Keratinocyte (primary cell): ENCODE data around the gene FRMPD2. TPM values are rescaled to one million over a fixed set of nuclear protein-coding genes. Genes with fewer than 3 reads are reported as not detected.

ENCODE experiments used
- DNase-seq: peaks from one replicate; pipeline ENCODE4 v3.0.0-alpha.2; 2011; ENCODE audit warnings: low read depth, missing footprints, low spot score
- FAIRE-seq: peaks from 2 replicates; lab custom pipeline; 2011; peaks lifted over from hg19 to GRCh38; lab: Jason Lieb, UNC
- H2AFZ ChIP-seq: 2 replicates; pipeline ENCODE4 v1.6.0; 2012; ENCODE audit warnings: low read length, control low read depth, inconsistent platforms; ENCODE audit not compliant: control insufficient read depth
- H3K27ac ChIP-seq: 2 replicates; pipeline ENCODE4 v1.5.1; 2011; ENCODE audit warnings: low read length; ENCODE audit not compliant: control insufficient read depth, insufficient read depth
- H3K27me3 ChIP-seq: 3 replicates; pipeline ENCODE4 v1.6.0; 2011; ENCODE audit warnings: low read length; ENCODE audit not compliant: control insufficient read depth, insufficient read depth; ENCODE audit errors: extremely low read depth
- H3K36me3 ChIP-seq, 2 experiments: 2 replicates in 1 of 2; 3 replicates in 1 of 2; pipeline ENCODE4 v1.5.1; 2011; ENCODE audit warnings: low read length in 2 of 2, mild to moderate bottlenecking in 1 of 2; ENCODE audit not compliant: control insufficient read depth in 2 of 2, insufficient read depth in 2 of 2; ENCODE audit errors: extremely low read depth in 1 of 2
- H3K4me1 ChIP-seq: 3 replicates; pipeline ENCODE4 v1.5.1; 2011; ENCODE audit warnings: low read length; ENCODE audit not compliant: control insufficient read depth, insufficient read depth; ENCODE audit errors: extremely low read depth
- H3K4me2 ChIP-seq: 3 replicates; pipeline ENCODE4 v1.6.0; 2011; ENCODE audit warnings: low read depth, low read length; ENCODE audit not compliant: control insufficient read depth, insufficient read depth; ENCODE audit errors: extremely low read depth
- H3K4me3 ChIP-seq, 3 experiments: fragments of 200-600 bp in 1 of 3; sonication (generic) in 1 of 3; 2 replicates in 2 of 3; 3 replicates in 1 of 3; pipeline ENCODE4 v1.5.1; 2011 to 2016; ENCODE audit warnings: low read length in 3 of 3, mild to moderate bottlenecking in 3 of 3, control low read depth in 2 of 3, inconsistent platforms in 1 of 3, low read depth in 1 of 3, mixed read lengths in 1 of 3, mixed run types in 1 of 3, moderate library complexity in 1 of 3; ENCODE audit not compliant: control insufficient read depth in 2 of 3, insufficient read depth in 2 of 3; ENCODE audit errors: extremely low read depth in 1 of 3
- H3K79me2 ChIP-seq: 2 replicates; pipeline ENCODE4 v1.6.0; 2012; ENCODE audit warnings: low read length; ENCODE audit not compliant: control insufficient read depth, insufficient read depth
- H3K9ac ChIP-seq: 3 replicates; pipeline ENCODE4 v1.6.0; 2011; ENCODE audit warnings: low read length; ENCODE audit not compliant: control insufficient read depth, insufficient read depth; ENCODE audit errors: extremely low read depth
- H3K9me1 ChIP-seq: 3 replicates; pipeline ENCODE4 v1.6.0; 2011; ENCODE audit warnings: low read length; ENCODE audit not compliant: control insufficient read depth, insufficient read depth; ENCODE audit errors: extremely low read depth
- H3K9me3 ChIP-seq: 2 replicates; pipeline ENCODE4 v1.5.1; 2012; ENCODE audit warnings: low read depth, low read length; ENCODE audit not compliant: control insufficient read depth
- H4K20me1 ChIP-seq: 3 replicates; pipeline ENCODE4 v1.6.0; 2011; ENCODE audit warnings: low read length; ENCODE audit not compliant: control insufficient read depth, insufficient read depth; ENCODE audit errors: extremely low read depth
- EZH2 ChIP-seq: IDR thresholded peaks from one replicate; pipeline ENCODE4 v1.6.1; 2012; ENCODE audit warnings: inconsistent platforms, mild to moderate bottlenecking, low read length, moderate library complexity
- dilution Hi-C: fragments of 300-500 bp; cut with MboI; formaldehyde crosslinking; loops from one replicate; pipeline ENCODE4 v1.7.0; 2020; ENCODE audit warnings: low sequenced_read_pairs; ENCODE audit not compliant: extremely low pct_ligation_motif_present
- polyA plus RNA-seq, 5 experiments: library from polyadenylated mRNA; depleted of rRNA in 3 of 5; stranded (reverse) in 3 of 5; stranded (forward) in 1 of 5; unstranded in 1 of 5; fragments of >200 nt; gene quantifications; 1 replicate in 1 of 5; 2 replicates in 3 of 5; 3 replicates in 1 of 5; pipeline versions ENCODE4 v1.2.1 to v1.2.3, GENCODE V29; 2011 to 2012; ENCODE audit warnings: missing spikeins in 2 of 5, low read depth in 1 of 5, low replicate concordance in 1 of 5
- TF ChIP-seq, protein P1 (sequence below), 3 experiments: IDR thresholded peaks in 1 of 3; conservative IDR thresholded peaks in 1 of 3; optimal IDR thresholded peaks in 1 of 3; 2 replicates in 2 of 3; 3 replicates in 1 of 3; pipeline versions ENCODE3 to v1.5.1; 2011; ENCODE audit warnings: low read length in 3 of 3, mild to moderate bottlenecking in 3 of 3, moderate library complexity in 2 of 3, control low read depth in 1 of 3, inconsistent platforms in 1 of 3; ENCODE audit not compliant: insufficient read depth in 2 of 3; ENCODE audit errors: extremely low read depth in 1 of 3

The FRMPD2 gene
- polyA plus RNA-seq, 1 donor (not counting 4 experiments of a cell fraction or from before 2014, with no cell fraction given) = not detected

DNA sequence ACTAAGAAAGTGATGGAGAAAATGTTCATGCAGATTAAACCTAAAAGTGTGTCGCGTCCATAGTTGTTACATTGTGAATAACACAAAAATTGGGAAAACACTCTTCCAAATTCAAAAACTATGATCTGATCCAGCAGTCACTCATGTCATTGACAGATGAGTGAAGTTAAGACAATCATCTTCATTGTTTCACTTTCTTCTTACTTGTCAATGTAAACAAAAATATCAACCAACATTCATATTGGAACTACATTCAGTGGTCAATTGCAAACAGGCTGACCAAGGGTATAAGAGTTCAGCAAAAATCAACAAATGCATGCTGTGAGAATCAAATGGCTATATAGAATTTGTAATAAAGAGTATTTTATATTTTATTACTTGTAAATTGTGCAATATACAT lies 1.8 kb downstream of the FRMPD2 start:
- H4K20me1 ChIP-seq = no peaks in the 10 kb centered on the region
- dilution Hi-C loops = no loop called here
- FAIRE-seq (no peak), DNase-seq (no peak)
- no peaks in the 10 kb centered on the region for H3K79me2 ChIP-seq
- no peaks in the 10 kb centered on the region for H3K4me1 ChIP-seq
- H2AFZ ChIP-seq = no peak overlapping the region
- no peak overlapping the region for H3K27ac ChIP-seq
- H3K9ac ChIP-seq = no peak overlapping the region
- H3K4me2 ChIP-seq = no peak overlapping the region
- TF ChIP-seq, protein P1, sequence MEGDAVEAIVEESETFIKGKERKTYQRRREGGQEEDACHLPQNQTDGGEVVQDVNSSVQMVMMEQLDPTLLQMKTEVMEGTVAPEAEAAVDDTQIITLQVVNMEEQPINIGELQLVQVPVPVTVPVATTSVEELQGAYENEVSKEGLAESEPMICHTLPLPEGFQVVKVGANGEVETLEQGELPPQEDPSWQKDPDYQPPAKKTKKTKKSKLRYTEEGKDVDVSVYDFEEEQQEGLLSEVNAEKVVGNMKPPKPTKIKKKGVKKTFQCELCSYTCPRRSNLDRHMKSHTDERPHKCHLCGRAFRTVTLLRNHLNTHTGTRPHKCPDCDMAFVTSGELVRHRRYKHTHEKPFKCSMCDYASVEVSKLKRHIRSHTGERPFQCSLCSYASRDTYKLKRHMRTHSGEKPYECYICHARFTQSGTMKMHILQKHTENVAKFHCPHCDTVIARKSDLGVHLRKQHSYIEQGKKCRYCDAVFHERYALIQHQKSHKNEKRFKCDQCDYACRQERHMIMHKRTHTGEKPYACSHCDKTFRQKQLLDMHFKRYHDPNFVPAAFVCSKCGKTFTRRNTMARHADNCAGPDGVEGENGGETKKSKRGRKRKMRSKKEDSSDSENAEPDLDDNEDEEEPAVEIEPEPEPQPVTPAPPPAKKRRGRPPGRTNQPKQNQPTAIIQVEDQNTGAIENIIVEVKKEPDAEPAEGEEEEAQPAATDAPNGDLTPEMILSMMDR (optimal IDR thresholded peaks at IDR 0.05 in 1 of 3, IDR thresholded peaks at IDR 0.05 in 1 of 3, conservative IDR thresholded peaks at IDR 0.05 in 1 of 3; ENCODE audit: extremely low read depth in 1 of 3, insufficient read depth in 2 of 3, low read length in 3 of 3) = no peak
- no peak for TF ChIP-seq EZH2
- peaks cover 7% of the 10 kb centered on the region for H3K27me3 ChIP-seq
- no peaks in the 10 kb centered on the region for H3K9me1 ChIP-seq
- H3K9me3 ChIP-seq = no peaks in the 10 kb centered on the region
- no peaks in the 10 kb centered on the region for H3K36me3 ChIP-seq
- no peak overlapping the region for H3K4me3 ChIP-seq

GRCh38 chr10:48271047-48271730 lies 3.3 kb downstream of the FRMPD2 start:
- no peak overlapping the region for H3K4me3 ChIP-seq
- no peak overlapping the region for H3K4me2 ChIP-seq
- H3K27ac ChIP-seq = no peak overlapping the region
- no peaks in the 10 kb centered on the region for H4K20me1 ChIP-seq
- H3K79me2 ChIP-seq = no peaks in the 10 kb centered on the region
- no peak overlapping the region for H2AFZ ChIP-seq
- no peaks in the 10 kb centered on the region for H3K9me1 ChIP-seq
- no peak overlapping the region for H3K9ac ChIP-seq
- no peaks in the 10 kb centered on the region for H3K4me1 ChIP-seq
- DNase-seq (no peak), FAIRE-seq (no peak)
- H3K27me3 ChIP-seq = peaks cover 11% of the 10 kb centered on the region
- dilution Hi-C loops = no loop called here
- no peak for TF ChIP-seq EZH2
- TF ChIP-seq, protein P1 (optimal IDR thresholded peaks at IDR 0.05 in 1 of 3, IDR thresholded peaks at IDR 0.05 in 1 of 3, conservative IDR thresholded peaks at IDR 0.05 in 1 of 3; ENCODE audit: extremely low read depth in 1 of 3, insufficient read depth in 2 of 3, low read length in 3 of 3) = no peak
- no peaks in the 10 kb centered on the region for H3K36me3 ChIP-seq
- H3K9me3 ChIP-seq = no peaks in the 10 kb centered on the region
